NCI-H526 treated with DMSO at 0.1 percent for 48 hours (cell line): Measurements from ENCODE around the gene PDIA6.
A peak's percentile ranks its signal among the peaks of the same experiment; 100 is the strongest.
"Not testable (repeated sequence)": the region's sequence is repeated elsewhere in the genome, so short reads cannot be mapped to it uniquely, and the experiment has no call there.

Source experiments
- DNase-seq: peaks from one replicate; lab custom pipeline; 2025; lab: John Stamatoyannopoulos, UW

Gene PDIA6

GRCh38 chr2:10810202-10811161, 2.1 kb downstream of the PDIA6 start:
- DNase-seq, result no peak

GRCh38 chr2:10806543-10806942, 6.0 kb downstream of the PDIA6 start:
- DNase-seq, result no peak

- DNase-seq, result not testable (repeated sequence)
Observed at GRCh38 chr2:10805990-10806389, 6.6 kb downstream of the PDIA6 start.

GRCh38 chr2:10802657-10803056, 9.9 kb downstream of the PDIA6 start:
- DNase-seq, result no peak

DNA sequence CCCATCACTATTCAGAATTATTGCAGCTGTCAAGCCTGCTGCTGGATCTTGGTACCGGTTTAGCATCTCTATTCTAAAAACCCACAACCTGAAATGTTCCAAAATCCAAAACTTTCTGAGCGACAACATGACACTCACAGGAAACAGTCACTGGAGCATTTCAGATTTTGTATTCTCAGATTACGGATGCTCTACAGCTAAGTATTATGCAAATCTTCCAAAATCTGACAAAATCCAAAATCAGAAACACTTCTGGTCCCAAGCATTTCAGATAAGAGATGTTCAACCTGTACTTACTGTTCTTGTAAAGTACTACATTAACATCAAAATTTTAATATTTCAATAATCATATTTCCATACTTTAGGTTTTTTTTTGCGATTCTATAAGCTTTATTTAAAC, 12.4 kb downstream of the PDIA6 start:
- no peak for DNase-seq

DNA sequence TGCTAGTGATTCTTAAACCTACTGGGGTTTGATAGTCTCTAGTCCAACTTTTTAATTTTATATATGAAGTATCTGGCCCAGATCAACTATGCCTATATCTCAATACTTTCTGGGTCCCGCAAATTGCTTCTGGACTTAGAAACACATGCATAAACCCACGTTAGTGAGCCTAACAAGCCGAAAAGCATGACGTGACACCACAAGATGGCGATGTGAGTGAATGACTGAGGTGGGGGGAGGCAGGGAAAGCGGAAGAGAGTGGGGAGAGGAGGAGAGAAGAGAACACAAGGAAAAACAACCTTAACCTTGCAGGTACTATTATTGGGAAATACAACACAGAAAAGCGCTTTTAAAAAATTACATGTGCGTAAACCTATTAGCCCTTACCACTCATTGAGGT, 13.8 kb downstream of the PDIA6 start:
- no peak for DNase-seq

DNA sequence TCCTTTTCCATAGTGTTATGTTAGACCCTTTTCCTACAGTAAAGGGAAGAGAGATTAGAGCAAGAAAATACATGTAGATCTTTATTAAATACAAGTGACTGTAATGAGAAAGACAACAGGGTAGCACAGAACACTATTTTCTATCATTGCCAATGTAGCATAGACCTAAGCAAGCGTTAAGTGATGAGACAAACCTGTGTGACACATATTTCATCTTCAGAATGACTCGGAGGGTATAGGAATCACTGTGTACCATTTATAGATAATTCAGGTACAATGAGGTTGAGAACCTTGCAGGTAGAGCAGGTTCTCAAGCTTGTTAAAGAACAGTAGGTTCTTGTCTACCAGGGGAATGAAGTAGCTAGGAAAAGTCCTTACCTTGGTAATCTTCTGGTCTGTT, 15.9 kb downstream of the PDIA6 start:
- no peak for DNase-seq

GRCh38 chr2:10795508-10796046, 17.0 kb downstream of the PDIA6 start:
- no peak for DNase-seq

DNA sequence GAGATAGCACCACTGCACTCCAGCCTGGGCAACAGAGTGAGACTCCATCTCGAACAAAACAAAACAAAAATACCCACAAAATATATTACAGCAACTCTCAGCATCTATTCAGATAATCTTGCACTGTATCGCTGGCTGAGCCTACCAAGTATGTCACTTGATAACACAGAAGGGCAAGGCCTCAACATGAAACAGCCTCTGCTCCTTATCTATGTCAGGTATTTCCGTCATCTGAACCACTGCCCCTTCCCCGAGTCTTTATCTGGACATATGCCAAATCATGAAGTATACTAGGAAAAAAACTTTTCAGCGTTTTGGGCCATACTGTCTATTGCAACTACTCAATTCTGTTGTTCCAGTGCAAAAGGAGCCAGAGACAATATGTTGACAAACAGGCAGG, 17.7 kb downstream of the PDIA6 start:
- no peak for DNase-seq

DNA sequence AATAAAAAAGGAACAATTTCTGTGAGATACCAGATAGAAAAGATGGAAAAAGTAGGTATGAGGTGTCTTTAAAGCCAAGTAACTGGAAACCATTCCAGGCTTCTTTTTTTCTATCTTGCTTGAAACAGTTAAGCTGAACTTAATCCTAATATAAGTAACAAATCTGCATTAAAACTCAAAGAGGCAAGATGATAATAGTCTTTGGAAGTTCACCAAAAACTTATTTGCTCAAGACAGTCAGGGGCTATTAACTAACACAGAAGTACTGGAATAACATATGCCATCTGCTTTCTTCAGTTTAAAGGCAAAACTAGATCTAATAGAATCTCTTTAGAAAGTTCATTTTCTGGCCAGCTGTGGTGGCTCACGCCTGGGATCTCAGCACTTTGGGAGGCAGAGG, 18.8 kb downstream of the PDIA6 start:
- no peak for DNase-seq

DNA sequence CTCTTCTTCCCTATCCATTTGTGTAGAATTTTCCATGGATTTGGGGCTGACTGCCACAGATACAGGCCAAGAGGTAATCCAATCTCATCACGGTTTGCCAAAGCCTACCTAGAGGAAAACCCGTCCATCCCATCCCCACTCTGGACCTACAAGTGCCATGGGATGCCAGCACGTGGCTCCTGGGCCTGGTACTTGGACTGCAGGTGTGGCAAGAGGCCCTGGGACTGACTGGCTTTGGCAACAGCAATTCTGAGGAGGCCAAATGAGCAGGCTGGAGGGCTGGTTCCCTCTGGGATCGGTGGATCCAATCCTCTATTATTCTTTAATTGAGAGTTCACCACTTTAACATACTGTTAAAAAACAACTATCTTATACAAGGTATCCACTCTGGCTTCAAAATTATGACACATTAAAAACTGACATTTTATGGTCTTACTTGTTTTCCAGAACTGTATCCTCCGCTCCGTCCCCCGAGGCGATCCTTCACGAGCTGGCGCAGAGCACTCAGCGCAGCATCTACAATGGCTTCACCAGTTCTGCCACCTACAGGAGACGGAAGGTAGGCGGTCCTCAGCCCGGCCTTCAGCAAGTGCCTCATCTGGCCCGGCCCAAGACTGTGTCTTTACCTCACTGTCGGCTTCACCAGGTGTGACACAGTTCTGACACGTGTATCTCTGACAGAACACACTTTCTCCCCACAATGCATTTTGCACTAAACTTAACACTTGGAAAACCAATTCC, 19.8 kb downstream of the PDIA6 start:
- no peak for DNase-seq

- DNase-seq, result no peak
Observed at GRCh38 chr2:10792001-10792634, 20.5 kb downstream of the PDIA6 start.

DNA sequence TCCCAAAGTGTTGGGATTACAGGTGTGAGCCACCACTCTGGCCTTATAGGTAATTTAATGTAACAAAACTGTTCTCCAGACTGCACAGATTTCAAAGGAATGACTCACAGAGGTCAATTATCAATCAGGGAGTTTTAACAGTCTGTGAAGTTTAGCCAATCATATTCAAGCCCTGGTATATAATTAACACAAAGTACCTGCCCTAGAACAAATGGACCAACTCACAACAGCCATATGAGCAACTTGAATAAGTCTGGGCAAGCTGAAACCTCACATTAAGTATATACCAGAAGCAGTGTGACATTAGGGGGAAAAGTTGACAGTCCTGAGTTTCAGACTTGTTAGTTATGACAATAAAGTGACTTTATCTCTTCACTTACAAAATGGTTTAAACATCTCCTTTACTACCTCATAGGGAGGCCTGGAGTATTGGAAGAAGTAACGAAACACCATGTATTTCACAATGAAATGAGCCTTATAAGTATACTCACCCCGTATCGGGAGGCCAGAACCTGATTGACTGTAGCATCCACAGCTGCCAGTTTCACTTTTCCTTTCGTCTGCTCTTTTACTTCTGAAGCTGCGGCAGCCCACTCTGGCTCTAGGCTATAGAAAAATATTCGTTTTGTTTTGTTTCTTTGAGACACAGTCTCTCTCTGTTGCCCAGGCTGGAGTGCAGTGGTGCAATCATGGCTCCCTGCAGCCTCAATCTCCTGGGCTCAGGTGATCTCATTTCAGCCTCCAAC, 22.2 kb downstream of the PDIA6 start:
- DNase-seq, result no peak

DNA sequence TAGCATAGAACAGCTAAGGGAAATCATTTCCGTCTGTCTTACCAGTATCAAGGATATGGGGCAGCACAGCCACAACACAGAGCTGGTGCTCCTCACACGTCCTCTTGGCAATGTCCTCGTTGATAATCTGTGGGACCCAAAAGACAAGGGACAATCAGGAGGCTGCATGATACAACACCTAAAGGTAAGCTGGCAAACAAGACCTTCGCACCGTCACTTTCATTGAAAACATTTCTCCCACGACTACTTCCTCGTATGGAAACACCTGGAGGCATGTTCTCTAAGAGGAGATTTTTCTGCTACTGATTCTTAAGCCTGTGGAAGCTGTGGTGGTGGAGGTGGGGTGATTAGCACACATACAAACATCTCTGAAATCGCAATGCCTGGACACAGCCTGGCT, 23.7 kb downstream of the PDIA6 start:
- DNase-seq, result no peak

DNA sequence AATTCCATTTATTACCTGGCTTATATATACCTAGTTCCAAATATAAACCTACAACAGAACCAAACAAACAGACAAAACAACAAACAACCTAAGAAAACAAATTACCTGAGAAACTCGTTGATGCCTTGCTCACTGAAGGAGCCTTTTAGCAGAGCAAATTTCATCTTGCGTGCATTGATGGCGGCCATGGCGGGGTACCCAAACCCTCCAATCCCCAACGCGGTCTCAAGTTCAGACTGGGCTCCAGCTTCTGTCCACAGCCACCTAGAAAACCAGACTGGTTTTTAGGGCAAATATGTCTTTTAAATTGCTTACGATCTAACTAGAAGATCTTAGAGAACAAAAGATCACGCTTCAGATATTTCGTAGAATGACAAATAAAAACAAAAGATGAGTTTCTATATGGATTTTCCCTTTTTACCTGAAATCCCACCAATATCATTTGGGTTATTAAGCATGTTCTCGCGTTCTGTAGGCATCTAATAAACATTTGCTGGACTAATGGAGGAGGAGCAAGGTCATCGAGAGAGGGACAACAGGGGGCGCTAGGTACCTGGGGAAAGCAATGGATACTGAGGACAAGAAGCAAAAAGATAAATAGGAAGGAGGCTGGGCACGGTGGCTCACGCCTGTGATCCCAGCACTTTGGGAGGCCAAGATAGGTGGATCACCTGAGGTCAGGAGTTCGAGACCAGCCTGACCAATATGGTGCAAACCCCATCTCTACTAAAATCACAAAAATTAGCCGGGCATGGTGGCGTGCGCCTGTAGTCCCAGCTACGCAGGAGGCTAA, 25.2 kb downstream of the PDIA6 start:
- peak; percentile 7 for DNase-seq

- no peak for DNase-seq
Observed at GRCh38 chr2:10786240-10786982, 26.2 kb downstream of the PDIA6 start.

GRCh38 chr2:10785260-10785659, 27.3 kb downstream of the PDIA6 start:
- DNase-seq, result no peak

DNA sequence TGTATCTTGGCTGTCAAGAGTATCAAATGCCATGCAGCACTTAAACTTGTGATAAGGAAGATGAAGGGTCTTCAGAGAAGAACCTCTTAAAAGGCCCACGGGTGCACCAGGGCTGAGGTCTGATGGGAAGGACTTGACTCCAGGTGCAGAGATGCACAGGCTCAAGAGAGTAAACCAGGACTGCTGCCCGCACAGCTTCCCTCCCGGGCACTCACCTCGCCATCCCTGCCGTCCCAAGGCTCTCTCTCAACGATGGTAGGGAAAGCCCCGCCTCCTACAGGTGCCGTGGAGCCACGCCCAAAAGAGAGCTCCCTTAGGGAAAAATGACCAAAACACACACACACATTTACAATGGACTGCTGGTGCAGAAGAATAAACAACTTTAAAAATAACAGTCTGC, 27.9 kb downstream of the PDIA6 start:
- no peak for DNase-seq

DNA sequence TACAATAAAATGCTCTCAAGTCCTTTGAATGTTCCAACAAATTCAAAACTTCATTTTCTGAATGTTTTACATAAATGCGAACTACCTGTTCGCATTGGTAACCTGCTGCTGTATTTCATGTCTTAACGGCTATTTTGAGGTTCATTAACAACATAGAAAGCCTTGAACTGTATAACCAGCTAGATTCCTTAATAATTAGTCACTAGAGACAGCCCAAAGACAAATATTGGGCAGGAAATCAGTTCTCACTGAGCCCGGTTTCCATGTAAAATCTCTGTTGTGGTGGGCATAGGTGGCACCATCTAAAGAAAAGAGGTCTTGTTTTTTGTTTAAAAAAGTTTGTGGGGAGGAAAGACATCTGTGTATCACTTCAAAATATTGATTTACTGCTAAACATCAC, 29.2 kb downstream of the PDIA6 start:
- DNase-seq, result no peak

DNA sequence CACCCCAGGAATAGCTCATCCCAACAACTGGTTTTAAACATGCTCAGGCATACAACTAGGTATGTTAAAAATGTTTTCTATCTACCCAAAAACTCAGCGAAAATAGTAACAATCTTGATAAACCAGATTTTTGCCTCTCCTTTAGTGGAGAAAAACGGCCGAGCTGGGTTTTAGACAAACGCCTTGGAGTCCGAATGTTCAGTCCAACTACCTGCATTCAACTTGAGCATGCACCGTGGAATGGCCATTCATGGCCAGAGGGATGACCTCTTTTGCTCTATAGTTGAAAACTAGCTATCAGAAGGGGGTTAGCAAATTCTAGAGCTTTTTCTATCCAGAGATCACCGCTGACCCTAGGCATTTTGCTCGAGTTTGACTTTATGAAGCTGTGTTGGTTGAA, 30.8 kb downstream of the PDIA6 start:
- no peak for DNase-seq
